ENCODE results near the gene EFTUD2.
"Not testable (repeated sequence)": the region's sequence is repeated elsewhere in the genome, so short reads cannot be mapped to it uniquely, and the experiment has no call there.

Gene EFTUD2

DNA sequence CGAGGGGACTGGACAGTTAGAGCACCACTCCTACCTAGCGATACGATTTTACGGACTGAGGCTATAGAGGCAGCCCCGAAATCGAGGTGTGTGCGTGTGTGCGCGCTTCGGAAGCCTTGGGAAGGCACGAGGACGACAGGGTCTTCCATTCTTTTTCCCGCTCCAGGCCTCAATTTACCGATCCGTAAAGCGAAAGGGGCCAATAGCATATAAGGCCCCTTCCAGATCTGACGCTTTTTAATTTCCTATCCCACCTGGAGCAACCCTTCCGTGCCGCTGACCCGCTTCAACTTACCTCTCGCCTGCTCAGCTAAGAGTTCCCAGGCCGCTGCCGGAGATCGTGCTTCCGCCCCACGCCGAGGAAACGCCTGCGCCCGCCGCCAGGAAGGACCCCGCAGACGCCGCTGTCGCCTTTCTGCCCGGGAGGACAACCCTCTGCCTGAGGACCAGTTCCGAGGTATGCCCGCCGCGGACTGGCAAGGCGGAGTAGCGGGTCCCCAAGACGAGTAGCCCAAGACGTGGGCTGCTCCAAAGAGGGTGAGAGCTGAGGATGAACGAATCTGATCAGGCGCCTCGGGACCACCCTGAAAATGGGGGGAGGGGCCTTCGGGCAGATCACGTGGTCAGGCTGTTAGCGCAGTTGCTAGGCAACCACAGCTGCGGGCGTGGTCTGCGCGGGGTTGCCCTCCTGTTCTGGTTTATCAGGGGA, at the start of gene EFTUD2:
Gene EFTUD2, minus strand, starts transcription at position 372 of the 709 bp plus-strand sequence. CDS start 4,924 bp downstream, outside the sequence.
- peaks cover 4% of the 10 kb centered on the region for H3K36me3 Mint-ChIP-seq
- H3K27me3 Mint-ChIP-seq: peaks cover 3% of the 10 kb centered on the region
- H3K27ac Mint-ChIP-seq: peak within 1 kb of the TSS; percentile 96
- peaks cover 30% of the 10 kb centered on the region for H3K4me1 Mint-ChIP-seq (ENCODE audit: low read depth)
- H3K9me3 Mint-ChIP-seq (ENCODE audit: low read depth): no peaks in the 10 kb centered on the region
- peak within 1 kb of the TSS; percentile 99 for H3K4me3 Mint-ChIP-seq

DNA sequence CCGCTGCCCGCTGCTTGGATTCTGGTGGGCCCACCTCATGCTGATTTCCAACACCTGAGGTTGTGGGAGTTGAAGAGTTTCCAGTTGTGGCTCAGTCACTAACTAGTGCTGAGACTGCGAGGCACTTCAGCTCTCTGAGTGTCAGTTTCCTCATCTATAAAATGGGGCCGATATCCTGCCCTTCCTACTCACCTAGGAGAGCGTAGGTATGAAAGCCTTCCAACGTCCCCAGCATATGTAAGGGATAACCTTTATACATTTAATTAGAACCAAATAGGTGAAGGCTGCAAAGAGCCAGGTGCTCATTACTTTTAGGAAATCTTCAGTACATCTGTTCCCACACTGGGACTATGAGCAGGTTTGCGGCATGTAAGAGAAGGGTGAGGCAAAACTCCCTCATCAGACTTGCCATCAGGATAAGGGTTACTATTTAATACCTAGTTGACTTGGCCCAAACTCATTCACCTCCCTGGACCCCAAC, 49.1 kb upstream of the EFTUD2 start:
- H3K36me3 Mint-ChIP-seq: no peaks in the 10 kb centered on the region
- no peaks in the 10 kb centered on the region for H3K9me3 Mint-ChIP-seq (ENCODE audit: low read depth)
- peaks cover 7% of the 10 kb centered on the region for H3K4me1 Mint-ChIP-seq (ENCODE audit: low read depth)
- peak overlapping the region; percentile 95 for H3K4me3 Mint-ChIP-seq
- H3K27me3 Mint-ChIP-seq: no peaks in the 10 kb centered on the region
- peak overlapping the region; percentile 92 for H3K27ac Mint-ChIP-seq

DNA sequence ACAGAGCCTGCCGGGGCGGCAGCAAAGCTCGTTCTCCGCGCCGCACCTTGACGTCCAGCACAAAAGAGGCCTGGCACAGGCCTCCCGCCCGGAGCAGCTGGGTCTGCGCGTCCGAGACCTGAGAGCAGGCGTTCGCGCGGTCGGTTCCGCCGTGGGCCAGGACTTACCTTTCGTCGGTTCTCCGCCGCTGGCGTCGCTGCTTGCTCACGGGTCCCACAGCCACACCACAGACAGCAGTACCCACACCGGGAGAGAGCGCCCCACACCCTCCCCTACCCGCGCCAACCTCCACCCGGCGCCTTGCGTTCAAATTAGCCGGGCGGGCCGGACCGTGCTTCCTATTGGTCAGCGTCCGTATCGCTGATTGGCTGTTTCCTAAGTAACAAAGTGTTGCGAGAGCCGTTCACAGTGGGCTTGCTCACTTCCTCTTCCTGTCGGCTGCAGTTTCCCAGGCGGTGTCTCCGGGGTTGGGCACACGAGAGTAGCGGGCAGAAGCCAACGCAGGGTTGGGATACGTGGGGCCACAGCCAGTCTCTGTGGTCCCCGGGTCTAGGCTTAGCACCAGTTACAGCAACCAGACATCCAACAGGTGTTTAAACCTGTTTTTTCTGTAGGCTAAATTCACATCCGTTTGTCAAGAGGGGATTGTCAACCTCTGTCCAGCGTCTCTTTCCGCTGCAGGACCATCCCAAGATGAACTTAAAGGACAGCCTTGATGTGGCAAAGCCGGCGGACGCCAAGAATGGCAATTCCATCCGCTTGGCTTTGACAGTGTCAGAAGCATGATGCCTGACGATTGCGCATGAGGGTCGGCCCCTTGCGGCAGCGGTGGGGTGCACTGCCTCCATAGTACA, 48.4 kb upstream of the EFTUD2 start, which contains the start of gene KIF18B:
Gene KIF18B, minus strand, starts transcription at position 313 of the 854 bp plus-strand sequence. CDS start 11,429 bp downstream, outside the sequence.
- Mint-ChIP-seq H3K36me3 (no peaks in the 10 kb centered on the region), H3K9me3 (ENCODE audit: low read depth) (no peaks in the 10 kb centered on the region), H3K4me1 (ENCODE audit: low read depth) (peaks cover 7% of the 10 kb centered on the region), H3K4me3 (peak within 1 kb of the TSS; percentile 95), H3K27me3 (no peaks in the 10 kb centered on the region), H3K27ac (peak within 1 kb of the TSS; percentile 92)

DNA sequence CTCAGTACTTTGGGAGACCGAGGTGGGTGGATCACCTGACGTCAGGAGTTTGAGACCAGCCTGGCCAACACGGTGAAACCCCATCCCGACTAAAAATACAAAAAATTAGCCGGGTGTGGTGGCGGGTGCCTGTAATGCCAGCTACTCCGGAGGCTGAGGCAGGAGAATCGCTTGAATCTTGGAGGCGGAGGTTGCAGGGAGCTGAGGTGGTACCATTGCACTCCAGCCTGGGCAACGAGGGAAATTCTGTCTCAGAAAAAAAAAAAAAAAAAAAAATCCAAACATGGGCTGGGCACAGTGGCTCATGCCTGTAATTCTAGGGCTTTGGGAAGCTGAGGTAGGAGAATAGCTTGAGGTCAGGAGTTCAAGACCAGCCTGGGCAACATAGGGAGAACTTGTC, 46.4 kb upstream of the EFTUD2 start:
- H3K27me3 Mint-ChIP-seq: not testable (repeated sequence)

DNA sequence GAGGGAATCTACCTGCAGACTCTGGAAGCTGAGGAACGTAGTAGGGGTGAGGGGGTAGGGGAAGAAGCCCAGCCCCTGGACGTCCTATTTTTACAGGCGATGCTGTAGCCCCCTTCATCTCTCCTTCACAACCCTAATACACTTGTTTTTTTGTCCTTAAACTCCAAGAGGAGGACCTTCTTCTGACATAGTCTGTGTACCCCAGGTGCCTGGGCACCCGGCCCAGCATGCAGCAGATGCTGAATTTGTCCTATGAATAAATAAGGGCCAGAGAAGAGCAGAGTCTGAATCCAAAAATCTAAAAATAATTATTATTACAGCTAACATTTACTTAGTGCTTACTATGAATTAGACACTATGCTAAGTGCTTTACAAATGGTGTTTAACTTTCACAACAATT, 43.2 kb upstream of the EFTUD2 start:
- Mint-ChIP-seq H3K36me3 (no peaks in the 10 kb centered on the region), H3K4me1 (ENCODE audit: low read depth) (no peaks in the 10 kb centered on the region), H3K27ac (no peak overlapping the region), H3K9me3 (ENCODE audit: low read depth) (no peaks in the 10 kb centered on the region), H3K4me3 (no peak overlapping the region), H3K27me3 (no peaks in the 10 kb centered on the region)

More for the DNA sequence above, 46.4 kb upstream of the EFTUD2 start:
- H3K36me3 Mint-ChIP-seq; H3K27ac Mint-ChIP-seq; H3K4me1 Mint-ChIP-seq (ENCODE audit: low read depth); H3K9me3 Mint-ChIP-seq (ENCODE audit: low read depth); H3K4me3 Mint-ChIP-seq: not testable (repeated sequence)

DNA sequence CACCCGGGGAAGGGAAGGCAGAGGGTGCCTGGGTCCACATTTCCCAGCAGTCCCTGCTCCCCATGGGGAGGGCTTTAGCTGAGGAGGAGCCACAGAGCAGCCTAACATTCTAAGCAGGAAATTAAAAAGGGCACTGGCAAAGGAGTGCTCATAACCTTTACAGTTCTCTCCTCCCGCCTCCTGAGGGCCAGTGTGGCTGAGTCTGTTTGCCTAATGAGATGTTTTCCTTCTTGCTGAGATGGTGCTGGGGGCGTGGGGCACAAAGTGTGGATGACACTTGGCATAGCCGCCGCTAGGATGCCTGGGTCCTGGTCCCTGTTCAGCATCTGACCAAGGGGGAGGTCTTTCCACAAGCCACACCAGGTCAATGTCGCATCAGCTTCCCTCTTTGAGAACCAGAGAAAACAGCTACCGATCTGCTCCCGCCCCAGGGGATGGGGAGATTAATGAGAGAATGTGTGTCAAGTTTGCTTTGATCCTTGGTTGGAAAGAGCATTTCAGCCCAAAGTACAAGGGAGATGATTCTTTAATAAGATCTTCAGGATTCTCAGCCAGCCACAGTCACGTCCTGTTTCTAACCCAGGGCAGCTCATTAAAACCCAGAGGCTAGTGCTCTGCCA, 42.6 kb upstream of the EFTUD2 start:
- H3K4me3 Mint-ChIP-seq: no peak overlapping the region
- no peaks in the 10 kb centered on the region for H3K36me3 Mint-ChIP-seq
- no peaks in the 10 kb centered on the region for H3K27me3 Mint-ChIP-seq
- no peaks in the 10 kb centered on the region for H3K9me3 Mint-ChIP-seq (ENCODE audit: low read depth)
- H3K27ac Mint-ChIP-seq: no peak overlapping the region
- H3K4me1 Mint-ChIP-seq (ENCODE audit: low read depth): no peaks in the 10 kb centered on the region

DNA sequence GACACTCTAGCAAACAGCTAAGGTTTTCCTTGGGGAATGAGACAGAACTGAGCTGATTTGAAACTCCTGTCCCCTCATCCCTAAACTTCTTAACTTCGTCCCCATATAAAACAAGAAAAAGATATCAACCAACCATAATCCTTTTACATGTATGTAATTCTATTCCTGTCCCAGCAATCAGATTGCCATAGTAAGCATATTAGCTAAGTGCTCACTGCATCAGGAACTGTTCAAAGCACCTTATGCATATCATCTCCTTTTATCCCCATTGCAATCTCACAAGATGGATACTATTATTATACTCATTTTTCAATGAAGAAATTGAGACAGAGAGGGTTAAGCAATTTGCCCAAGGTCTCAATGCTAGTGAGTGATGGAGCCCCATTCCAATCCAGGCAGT, 41.5 kb upstream of the EFTUD2 start:
- no peaks in the 10 kb centered on the region for H3K9me3 Mint-ChIP-seq (ENCODE audit: low read depth)
- H3K27me3 Mint-ChIP-seq: no peaks in the 10 kb centered on the region
- no peaks in the 10 kb centered on the region for H3K4me1 Mint-ChIP-seq (ENCODE audit: low read depth)
- H3K4me3 Mint-ChIP-seq: no peak overlapping the region
- H3K36me3 Mint-ChIP-seq: no peaks in the 10 kb centered on the region
- no peak overlapping the region for H3K27ac Mint-ChIP-seq

DNA sequence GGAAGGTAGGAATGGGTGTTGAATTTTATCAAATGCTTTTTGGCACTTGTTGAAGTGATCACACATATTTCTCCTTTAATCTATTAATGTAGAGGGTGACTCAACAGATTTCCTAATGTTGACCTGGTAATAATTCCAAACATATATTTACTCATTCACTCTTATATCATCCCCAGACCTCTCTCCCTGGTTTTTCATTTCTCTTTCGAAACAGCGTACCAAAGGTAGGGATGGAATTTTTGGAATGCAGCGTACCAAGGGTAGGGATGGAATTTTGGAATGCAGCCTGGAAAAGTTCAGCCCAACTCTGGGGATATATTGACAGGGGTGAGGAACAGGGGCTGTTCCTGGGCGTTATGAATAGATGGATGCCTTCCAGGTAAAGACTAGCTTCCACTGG, 41.1 kb upstream of the EFTUD2 start:
- Mint-ChIP-seq H3K4me1 (ENCODE audit: low read depth) (no peaks in the 10 kb centered on the region), H3K4me3 (no peak overlapping the region), H3K27me3 (no peaks in the 10 kb centered on the region), H3K27ac (no peak overlapping the region), H3K36me3 (no peaks in the 10 kb centered on the region), H3K9me3 (ENCODE audit: low read depth) (no peaks in the 10 kb centered on the region)

DNA sequence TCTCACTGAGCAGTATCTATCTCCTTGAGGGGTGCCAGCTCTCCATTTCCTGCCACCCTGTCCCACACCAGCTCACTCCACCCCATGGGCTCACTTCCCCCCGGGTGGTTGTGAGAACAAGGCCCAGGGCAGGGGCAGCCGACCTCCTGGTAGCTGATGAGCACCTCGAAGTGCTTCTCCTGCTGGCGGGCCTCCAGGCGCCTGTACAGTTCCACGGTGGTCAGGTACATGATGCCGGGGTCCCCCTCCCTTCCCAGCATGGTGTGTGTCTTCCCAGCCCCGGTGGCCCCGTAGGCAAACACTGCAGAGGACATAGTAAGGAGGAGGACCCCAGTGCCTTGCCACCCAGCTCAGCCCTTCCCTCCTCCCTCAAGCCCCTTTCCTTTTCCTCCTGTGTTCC, 35.9 kb upstream of the EFTUD2 start:
- no peaks in the 10 kb centered on the region for H3K36me3 Mint-ChIP-seq
- no peak overlapping the region for H3K27ac Mint-ChIP-seq
- H3K27me3 Mint-ChIP-seq: no peaks in the 10 kb centered on the region
- no peak overlapping the region for H3K4me3 Mint-ChIP-seq
- H3K4me1 Mint-ChIP-seq (ENCODE audit: low read depth): no peaks in the 10 kb centered on the region
- H3K9me3 Mint-ChIP-seq (ENCODE audit: low read depth): no peaks in the 10 kb centered on the region

DNA sequence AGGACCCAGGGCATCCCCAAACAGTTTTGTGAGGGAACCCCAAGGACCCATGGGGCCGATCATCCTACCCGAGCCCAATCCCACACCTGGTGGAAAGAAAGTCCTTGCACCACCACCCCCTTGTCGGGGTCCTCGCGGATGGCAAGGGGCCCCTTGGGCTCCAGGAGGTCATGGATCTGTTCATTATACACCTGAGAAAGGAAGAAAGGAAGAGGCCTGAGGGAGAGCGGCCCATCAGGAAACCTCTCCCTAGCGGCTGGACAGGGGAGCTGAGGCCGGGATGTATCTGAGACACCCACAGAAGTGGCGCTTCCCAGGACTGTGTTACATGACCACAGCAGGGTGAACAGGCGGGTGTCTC, 35.5 kb upstream of the EFTUD2 start:
- H3K27me3 Mint-ChIP-seq: no peaks in the 10 kb centered on the region
- H3K4me3 Mint-ChIP-seq: no peak overlapping the region
- H3K4me1 Mint-ChIP-seq (ENCODE audit: low read depth): no peaks in the 10 kb centered on the region
- no peak overlapping the region for H3K27ac Mint-ChIP-seq
- no peaks in the 10 kb centered on the region for H3K36me3 Mint-ChIP-seq
- no peaks in the 10 kb centered on the region for H3K9me3 Mint-ChIP-seq (ENCODE audit: low read depth)

DNA sequence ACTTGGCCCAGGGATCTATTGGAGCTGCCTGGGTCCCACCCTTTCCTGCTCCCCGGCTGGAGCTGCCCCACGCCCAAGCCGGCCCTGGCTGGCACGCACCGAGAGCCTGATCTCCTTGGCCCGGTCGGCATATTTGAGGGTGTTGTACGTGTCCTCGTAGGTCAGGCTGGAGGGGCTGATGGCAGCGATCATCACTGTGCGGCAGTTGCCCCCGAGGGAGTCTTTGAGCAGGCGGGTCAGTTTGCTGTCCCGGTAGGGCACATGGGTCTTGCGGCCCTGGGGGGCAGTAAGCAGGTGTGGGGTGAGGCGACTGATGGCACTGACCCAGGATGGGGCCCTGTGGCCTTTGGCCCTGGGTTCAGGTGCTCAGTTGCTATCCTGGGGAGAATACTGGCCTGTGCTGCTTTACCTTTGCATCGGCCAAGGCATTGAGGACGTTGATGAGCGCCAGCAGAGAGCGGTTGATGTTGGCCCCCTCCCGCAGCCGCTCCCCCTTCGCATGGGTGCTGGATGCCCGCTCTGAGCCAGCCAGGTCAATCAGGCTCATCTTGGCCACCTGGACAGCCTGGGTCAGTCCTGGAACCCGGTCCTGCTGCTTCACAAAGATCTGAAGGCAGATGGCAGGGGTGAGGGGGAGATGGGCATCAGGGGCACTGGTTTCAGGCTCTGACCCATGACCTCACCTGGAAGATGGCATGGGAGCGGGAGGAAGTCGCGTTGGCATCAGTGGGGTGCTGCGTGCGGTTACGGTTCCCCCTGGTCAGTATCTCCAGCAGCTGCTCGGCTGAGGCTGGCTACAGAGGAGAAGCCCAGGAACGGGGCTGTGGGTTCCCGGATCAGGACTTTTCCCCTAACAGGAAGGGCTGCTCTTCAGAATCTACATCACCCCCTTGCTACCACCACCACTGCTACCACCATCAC, 34.8 kb upstream of the EFTUD2 start:
- Mint-ChIP-seq H3K4me1 (ENCODE audit: low read depth) (no peaks in the 10 kb centered on the region), H3K27ac (no peak overlapping the region), H3K27me3 (no peaks in the 10 kb centered on the region), H3K9me3 (ENCODE audit: low read depth) (no peaks in the 10 kb centered on the region), H3K4me3 (no peak overlapping the region), H3K36me3 (no peaks in the 10 kb centered on the region)

DNA sequence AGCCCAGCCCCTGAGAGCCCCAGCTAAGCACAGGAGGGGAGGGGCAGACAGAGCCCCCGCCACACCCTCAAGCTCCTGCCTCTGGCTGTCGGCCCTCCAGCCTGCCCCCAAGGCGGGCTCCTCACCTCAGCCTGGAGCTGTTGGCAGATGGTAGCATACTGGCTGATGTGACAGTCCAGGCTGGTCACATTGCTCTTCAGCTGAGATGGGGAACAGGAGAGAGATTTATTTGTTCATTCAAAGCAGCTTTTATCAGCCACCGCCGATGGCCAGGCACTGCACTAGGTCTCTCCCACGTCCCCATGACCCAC, 33.5 kb upstream of the EFTUD2 start:
- Mint-ChIP-seq H3K9me3 (ENCODE audit: low read depth) (no peaks in the 10 kb centered on the region), H3K36me3 (no peaks in the 10 kb centered on the region), H3K27me3 (no peaks in the 10 kb centered on the region), H3K27ac (no peak overlapping the region), H3K4me3 (no peak overlapping the region), H3K4me1 (ENCODE audit: low read depth) (no peaks in the 10 kb centered on the region)

DNA sequence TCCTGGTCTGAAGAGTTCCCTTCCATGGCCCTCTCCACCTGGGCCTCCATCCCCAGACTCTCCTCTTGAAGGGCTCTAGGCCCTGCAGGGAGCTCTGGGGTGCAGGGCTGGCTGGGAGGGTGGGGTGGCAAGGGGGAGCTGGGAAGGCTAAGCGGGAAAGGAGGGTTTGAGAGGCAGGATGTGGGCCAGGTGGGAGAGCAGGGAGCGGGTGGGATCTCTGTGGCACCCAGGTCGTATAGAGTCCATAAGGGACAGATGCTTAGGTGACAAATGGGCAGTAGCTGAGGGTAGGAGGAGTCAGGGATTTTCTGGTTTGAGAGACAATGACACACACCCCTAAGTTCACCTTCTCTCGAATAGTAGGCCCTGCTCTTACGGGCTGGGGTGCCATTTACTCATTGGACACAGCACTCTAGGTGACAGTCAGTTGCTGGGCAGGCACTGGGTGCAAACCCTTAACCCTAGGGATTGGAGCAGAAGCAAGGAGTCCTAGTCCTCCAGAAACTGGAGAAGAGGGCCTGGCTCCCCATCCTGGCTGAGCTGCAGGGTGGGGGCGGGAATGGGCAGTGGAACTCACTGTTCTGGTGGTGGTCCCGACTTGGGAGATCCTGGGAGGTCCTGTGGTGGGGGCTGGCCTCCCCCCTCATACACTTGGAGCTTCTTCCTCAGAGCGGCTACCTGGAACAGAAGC, 33.0 kb upstream of the EFTUD2 start:
- no peaks in the 10 kb centered on the region for H3K9me3 Mint-ChIP-seq (ENCODE audit: low read depth)
- H3K36me3 Mint-ChIP-seq: no peaks in the 10 kb centered on the region
- H3K27me3 Mint-ChIP-seq: no peaks in the 10 kb centered on the region
- no peak overlapping the region for H3K4me3 Mint-ChIP-seq
- no peak overlapping the region for H3K27ac Mint-ChIP-seq
- no peaks in the 10 kb centered on the region for H3K4me1 Mint-ChIP-seq (ENCODE audit: low read depth)

DNA sequence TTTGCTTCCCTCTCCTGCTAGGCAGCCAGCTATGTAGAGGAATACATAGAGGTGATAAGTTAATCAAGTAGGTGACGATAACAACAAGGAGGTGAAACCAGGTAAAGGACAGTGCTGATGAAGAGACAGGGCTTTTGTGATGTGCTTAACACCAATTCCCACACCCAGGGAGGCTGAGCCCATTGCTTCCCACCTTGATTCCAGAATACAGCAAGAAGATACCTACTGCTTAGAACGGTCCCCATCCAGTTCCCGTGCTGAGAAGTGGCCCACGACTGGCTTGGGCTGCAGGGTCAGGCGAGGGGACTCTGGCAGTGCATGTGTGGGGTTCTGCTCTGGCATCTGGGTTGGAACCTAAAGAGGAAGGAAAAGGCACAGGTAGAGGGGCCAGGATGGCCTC, 32.1 kb upstream of the EFTUD2 start:
- Mint-ChIP-seq H3K4me1 (ENCODE audit: low read depth) (no peaks in the 10 kb centered on the region), H3K36me3 (no peaks in the 10 kb centered on the region)

More for the DNA sequence above, 32.1 kb upstream of the EFTUD2 start:
- H3K9me3 Mint-ChIP-seq (ENCODE audit: low read depth): no peaks in the 10 kb centered on the region
- no peak overlapping the region for H3K4me3 Mint-ChIP-seq
- no peak overlapping the region for H3K27ac Mint-ChIP-seq
- no peaks in the 10 kb centered on the region for H3K27me3 Mint-ChIP-seq

All from activated naive CD8-positive, alpha-beta T cell (primary cell).